Measurements from ENCODE around the gene GNG13.
A peak's percentile ranks its signal among the peaks of the same experiment; 100 is the strongest.

The GNG13 gene

DNA sequence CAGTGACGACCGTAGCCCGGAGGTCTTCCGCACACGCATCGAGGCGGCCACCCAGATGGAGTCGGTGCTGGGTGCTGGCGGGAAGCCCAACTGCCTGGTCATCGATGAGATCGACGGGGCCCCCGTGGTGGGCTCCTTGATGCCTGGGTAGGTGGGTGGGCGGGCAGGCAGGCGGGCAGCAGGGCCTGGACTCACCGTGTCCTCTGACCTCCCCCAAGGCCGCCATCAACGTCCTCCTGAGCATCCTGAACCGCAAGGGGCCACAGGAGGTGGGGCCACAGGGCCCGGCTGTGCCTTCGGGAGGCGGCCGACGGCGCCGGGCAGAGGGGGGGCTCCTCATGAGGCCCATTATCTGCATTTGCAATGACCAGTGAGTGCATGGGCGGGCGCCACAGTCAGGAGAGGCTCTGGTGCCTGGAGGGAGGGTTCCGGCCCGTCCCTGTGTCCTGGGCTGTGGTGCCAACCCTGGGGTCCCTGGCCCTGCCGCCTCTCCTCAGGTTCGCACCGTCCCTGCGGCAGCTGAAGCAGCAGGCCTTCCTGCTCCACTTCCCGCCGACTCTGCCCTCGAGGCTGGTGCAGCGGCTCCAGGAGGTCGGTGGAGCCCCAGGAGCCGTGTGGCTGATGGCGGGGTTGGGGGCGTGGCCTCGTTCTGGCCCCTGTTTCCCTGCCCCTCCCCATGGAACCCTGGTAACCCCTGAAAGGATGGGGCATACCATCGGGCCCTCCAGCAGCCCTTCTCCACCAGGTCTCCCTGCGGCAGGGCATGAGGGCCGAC is 8.1 kb downstream of the GNG13 start:
- H3K4me1 ChIP-seq (ENCODE audit: control insufficient read depth, low read length) = peaks cover 8% of the 10 kb centered on the region
- H3K36me3 ChIP-seq (ENCODE audit: control insufficient read depth, low read length) = peaks cover 51% of the 10 kb centered on the region
- H4K20me1 ChIP-seq (ENCODE audit: control insufficient read depth, insufficient read depth, low read depth, low read length) = no peaks in the 10 kb centered on the region
- no peaks in the 10 kb centered on the region for H3F3A ChIP-seq (ENCODE audit: control insufficient read depth, insufficient read depth)
- H3K9me3 ChIP-seq (ENCODE audit: control insufficient read depth, insufficient read depth, low read length) = no peaks in the 10 kb centered on the region
- H3K4me2 ChIP-seq (ENCODE audit: low read length) = no peak overlapping the region
- no peak overlapping the region for H3K4me3 ChIP-seq (ENCODE audit: low read length)
- no peak overlapping the region for H3K27ac ChIP-seq (ENCODE audit: low read depth, low read length)
- H3K27me3 ChIP-seq (ENCODE audit: control insufficient read depth, low read length) = no peaks in the 10 kb centered on the region
- no peak for TF ChIP-seq EZH2phosphoT487 (IDR thresholded peaks at IDR 0.05; ENCODE audit: borderline replicate concordance, low read length)
- TF ChIP-seq, protein P1, sequence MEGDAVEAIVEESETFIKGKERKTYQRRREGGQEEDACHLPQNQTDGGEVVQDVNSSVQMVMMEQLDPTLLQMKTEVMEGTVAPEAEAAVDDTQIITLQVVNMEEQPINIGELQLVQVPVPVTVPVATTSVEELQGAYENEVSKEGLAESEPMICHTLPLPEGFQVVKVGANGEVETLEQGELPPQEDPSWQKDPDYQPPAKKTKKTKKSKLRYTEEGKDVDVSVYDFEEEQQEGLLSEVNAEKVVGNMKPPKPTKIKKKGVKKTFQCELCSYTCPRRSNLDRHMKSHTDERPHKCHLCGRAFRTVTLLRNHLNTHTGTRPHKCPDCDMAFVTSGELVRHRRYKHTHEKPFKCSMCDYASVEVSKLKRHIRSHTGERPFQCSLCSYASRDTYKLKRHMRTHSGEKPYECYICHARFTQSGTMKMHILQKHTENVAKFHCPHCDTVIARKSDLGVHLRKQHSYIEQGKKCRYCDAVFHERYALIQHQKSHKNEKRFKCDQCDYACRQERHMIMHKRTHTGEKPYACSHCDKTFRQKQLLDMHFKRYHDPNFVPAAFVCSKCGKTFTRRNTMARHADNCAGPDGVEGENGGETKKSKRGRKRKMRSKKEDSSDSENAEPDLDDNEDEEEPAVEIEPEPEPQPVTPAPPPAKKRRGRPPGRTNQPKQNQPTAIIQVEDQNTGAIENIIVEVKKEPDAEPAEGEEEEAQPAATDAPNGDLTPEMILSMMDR (IDR thresholded peaks at IDR 0.05; ENCODE audit: low read depth, low read length, poor library complexity, severe bottlenecking) = no peak
- no peaks in the 10 kb centered on the region for H3K9me2 ChIP-seq (replicated peaks; ENCODE audit: control insufficient read depth, low read length)
- H3K79me2 ChIP-seq (ENCODE audit: control insufficient read depth, low read length) = peaks cover 37% of the 10 kb centered on the region

DNA sequence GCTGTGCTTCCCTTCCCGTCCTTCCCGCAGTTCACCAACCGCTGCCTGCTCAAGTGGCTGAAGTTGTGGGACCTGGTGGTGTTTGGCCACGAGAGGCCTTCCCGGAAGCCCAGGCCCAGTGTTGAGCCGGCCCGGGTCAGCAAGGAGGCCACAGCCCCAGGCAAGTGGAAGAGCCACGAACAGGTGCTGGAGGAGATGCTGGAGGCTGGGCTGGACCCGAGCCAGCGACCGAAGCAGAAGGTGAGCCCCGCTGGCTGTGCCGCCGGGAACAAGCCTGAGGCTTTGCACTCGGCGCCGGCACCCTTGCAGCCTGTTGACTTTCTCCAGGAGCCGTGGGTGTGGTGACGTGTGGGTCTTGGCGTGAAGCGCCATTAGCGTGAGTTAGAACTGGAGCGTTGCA is 9.4 kb downstream of the GNG13 start:
- no peaks in the 10 kb centered on the region for H3K9me3 ChIP-seq (ENCODE audit: control insufficient read depth, insufficient read depth, low read length)
- H3K4me1 ChIP-seq (ENCODE audit: control insufficient read depth, low read length) = peaks cover 17% of the 10 kb centered on the region
- H3K79me2 ChIP-seq (ENCODE audit: control insufficient read depth, low read length) = peaks cover 49% of the 10 kb centered on the region
- no peaks in the 10 kb centered on the region for H3K27me3 ChIP-seq (ENCODE audit: control insufficient read depth, low read length)
- no peak overlapping the region for H3K4me3 ChIP-seq (ENCODE audit: low read length)
- no peak overlapping the region for H3K27ac ChIP-seq (ENCODE audit: low read depth, low read length)
- peaks cover 54% of the 10 kb centered on the region for H3K36me3 ChIP-seq (ENCODE audit: control insufficient read depth, low read length)
- H3K4me2 ChIP-seq (ENCODE audit: low read length) = no peak overlapping the region
- H3F3A ChIP-seq (ENCODE audit: control insufficient read depth, insufficient read depth) = no peaks in the 10 kb centered on the region
- no peaks in the 10 kb centered on the region for H4K20me1 ChIP-seq (ENCODE audit: control insufficient read depth, insufficient read depth, low read depth, low read length)
- TF ChIP-seq EZH2phosphoT487 (IDR thresholded peaks at IDR 0.05; ENCODE audit: borderline replicate concordance, low read length) = no peak
- TF ChIP-seq, protein P1 (IDR thresholded peaks at IDR 0.05; ENCODE audit: low read depth, low read length, poor library complexity, severe bottlenecking) = no peak
- no peaks in the 10 kb centered on the region for H3K9me2 ChIP-seq (replicated peaks; ENCODE audit: control insufficient read depth, low read length)

DNA sequence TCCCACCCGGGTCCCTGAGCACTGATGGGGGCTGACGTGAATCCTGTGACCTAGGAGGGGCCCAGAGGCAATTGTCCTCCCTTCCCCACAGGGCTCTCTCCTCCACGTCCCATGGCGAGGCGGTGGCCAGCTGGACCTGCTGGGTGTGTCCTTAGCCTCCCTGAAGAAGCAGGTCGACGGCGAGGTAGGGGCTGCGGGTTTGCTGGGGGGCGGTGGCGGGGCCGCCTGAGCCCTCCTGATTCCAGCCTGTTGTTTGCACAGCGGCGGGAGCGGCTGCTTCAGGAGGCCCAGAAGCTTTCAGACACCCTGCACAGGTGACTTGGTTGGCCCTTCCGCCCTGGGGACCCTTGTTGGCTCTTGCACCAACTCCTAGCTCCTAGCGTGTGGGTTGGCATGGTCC is 10.4 kb downstream of the GNG13 start:
- Histone ChIP-seq H3K4me3 (ENCODE audit: low read length) (no peak overlapping the region), H3K9me3 (ENCODE audit: control insufficient read depth, insufficient read depth, low read length) (no peaks in the 10 kb centered on the region), H3K9me2 (replicated peaks; ENCODE audit: control insufficient read depth, low read length) (no peaks in the 10 kb centered on the region), H3K79me2 (ENCODE audit: control insufficient read depth, low read length) (peaks cover 54% of the 10 kb centered on the region), H3K36me3 (ENCODE audit: control insufficient read depth, low read length) (peaks cover 63% of the 10 kb centered on the region), H3K27me3 (ENCODE audit: control insufficient read depth, low read length) (no peaks in the 10 kb centered on the region), H3K4me1 (ENCODE audit: control insufficient read depth, low read length) (peaks cover 17% of the 10 kb centered on the region), H3F3A (ENCODE audit: control insufficient read depth, insufficient read depth) (no peaks in the 10 kb centered on the region), H3K27ac (ENCODE audit: low read depth, low read length) (no peak overlapping the region), H4K20me1 (ENCODE audit: control insufficient read depth, insufficient read depth, low read depth, low read length) (no peaks in the 10 kb centered on the region; the same call in 1 of the 2 replicates), H3K4me2 (ENCODE audit: low read length) (peak overlapping the region; percentile 90; the same call in 1 of the 2 replicates)
- TF ChIP-seq, protein P1 (IDR thresholded peaks at IDR 0.05; ENCODE audit: low read depth, low read length, poor library complexity, severe bottlenecking) = no peak
- TF ChIP-seq EZH2phosphoT487 (IDR thresholded peaks at IDR 0.05; ENCODE audit: borderline replicate concordance, low read length) = no peak
